GM10847 (cell line): ENCODE measurements around the gene LGALS8.
A peak's percentile ranks its signal among the peaks of the same experiment; 100 is the strongest.

Experiments
- POLR2A ChIP-seq: IDR thresholded peaks from 2 replicates; pipeline ENCODE4 v1.6.1; 2011; ENCODE audit not compliant: insufficient read length; ENCODE audit errors: extremely low read depth

Gene LGALS8

DNA sequence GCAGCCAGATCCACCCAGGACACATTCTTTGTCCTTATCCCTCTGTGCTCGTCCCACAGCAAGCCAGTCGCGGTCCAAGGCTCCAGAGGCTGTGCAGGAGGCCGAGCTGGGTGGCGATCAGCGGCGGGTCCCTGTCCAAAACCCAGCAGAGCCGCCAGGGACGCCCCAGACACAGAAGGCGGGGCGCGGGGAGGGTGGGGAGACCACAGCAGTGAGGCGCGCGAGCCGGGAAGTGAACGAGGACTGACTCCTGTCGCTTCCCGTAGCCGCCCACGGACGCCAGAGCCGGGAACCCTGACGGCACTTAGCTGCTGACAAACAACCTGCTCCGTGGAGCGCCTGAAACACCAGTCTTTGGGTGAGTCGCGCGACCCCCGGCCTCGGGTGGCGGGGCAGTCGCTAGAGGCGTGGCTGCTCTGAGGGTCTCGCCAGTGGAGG lies at the start of gene LGALS8:
Gene LGALS8 (plus strand): TSS at position 279 of the 438 bp plus-strand sequence. CDS start 2,089 bp downstream, outside the sequence.
- peak; percentile 13 for TF ChIP-seq POLR2A

- no peak for TF ChIP-seq POLR2A
Measured at GRCh38 chr1:236476019-236476418, 47.8 kb upstream of the LGALS8 start.

DNA sequence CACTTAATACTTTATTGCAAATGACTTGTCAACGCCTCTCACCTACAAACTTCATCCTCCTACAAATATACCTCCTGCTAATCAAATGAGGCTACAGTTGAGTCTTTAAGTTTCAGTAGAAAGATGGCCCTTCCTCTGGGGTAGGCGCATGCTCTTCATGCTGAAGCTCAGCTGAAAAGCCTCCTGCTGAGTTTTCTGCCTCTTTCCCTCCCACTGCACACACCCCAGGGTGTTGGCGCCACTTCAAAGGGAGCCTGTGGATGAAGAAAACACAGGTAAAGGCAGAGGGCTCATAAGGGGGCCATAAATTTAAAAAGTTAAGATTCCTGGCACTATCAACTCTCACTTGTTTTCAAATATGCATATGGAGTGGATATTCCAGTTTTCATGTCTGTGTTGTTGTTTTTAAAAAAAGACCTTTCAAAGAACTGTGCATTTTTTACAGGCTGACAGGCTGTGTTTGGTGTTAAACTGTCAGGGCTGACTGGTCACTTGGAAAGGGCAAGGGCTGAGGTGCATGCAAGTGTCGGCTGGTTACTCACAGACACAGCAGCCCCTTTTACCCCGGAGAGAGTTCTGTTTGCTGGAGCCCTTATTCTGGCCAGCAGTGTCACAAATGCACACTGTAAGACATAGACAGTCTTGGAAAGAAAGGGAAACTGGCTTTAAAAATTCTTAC lies 42.9 kb upstream of the LGALS8 start:
- TF ChIP-seq POLR2A = no peak

GRCh38 chr1:236484310-236484971 lies 39.3 kb upstream of the LGALS8 start:
- TF ChIP-seq POLR2A = no peak

DNA sequence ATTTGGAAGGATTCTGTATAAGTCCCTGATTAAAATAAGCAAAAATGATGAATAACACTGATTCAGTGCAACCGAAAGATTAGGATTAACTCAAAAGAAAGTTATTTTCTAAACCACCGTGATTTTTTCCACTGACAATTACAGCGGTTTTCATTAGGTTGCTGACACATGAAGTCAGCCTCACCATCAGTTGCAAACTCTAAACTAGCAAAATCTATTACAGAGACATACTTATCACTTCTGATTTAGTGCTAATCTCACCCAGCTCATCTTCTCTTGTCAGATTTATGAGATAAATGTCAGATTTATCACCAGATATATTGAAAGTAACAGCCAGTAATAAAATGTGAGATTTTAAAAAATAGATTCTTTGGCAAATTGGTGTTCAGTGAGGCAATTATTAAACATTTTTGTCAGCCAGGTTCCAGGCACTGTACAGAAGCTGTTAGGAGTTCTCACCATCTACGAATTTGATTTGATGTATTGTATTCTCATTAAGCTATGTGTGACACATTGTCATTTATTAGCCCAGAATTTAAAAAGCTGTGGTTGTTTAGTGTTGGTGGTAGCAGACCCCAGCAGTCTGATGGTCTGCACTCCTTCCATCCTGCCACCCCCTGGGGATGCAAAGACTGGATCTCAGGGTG lies 37.3 kb upstream of the LGALS8 start:
- no peak for TF ChIP-seq POLR2A

DNA sequence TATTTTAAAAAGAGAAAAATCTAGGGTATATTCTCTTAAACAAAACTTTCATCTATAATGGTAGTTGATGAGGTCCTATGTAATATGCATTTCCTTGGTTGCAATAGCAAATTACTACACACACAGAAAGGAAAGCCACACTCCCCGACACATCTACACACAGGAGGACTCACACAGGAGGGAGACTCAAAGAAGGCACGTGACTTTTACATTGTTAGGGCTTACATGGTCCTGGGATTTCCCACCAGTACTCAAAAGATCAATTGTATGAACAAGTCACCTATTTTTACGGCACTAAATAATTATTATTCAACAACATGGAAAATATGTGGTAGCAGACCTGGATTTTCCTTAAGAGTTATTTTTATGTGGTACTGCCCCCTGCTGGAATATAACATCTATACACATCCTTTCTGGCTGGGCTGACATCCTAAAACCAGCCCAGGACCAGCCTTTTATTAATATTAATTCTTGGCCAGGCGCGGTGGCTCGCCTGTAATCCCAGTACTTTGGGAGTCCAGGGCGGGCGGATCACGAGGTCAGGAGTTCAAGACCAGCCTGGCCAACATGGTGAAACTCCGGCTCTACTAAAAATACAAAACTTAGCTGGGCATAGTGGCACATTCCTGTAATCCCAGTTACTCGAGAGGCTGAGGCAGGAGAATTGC lies 33.9 kb upstream of the LGALS8 start:
- no peak for TF ChIP-seq POLR2A

DNA sequence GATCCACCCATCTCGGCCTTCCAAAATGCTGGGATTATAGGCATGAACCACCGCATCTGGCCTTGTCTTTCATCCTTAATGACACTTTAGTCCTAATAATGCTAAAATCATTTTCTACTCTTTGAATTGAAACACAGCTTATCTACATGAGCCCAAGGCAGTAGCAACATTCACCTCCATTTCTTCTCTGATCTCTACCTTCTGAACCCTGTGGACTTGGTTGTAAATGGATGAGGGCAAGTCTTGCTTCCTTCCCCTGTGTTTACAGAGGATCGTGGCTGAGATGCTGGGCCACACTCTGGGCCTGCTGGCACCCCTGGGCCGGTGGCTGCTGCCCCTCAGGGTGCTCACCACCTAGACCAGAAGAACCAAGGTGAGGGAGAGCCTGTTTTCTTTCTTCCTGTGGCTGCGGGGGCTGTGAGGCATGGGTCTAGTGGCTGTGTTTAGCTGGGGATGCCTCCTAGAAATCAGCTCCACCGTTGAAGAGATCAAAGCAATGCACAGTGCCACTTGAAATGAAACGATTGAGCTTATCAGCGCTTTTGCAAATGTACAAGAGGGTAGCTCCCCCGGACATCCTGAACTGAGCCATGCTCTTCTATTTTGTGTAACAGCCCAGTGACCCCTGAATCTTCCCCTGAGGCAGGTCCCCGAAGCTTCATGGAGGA lies 32.2 kb upstream of the LGALS8 start:
- no peak for TF ChIP-seq POLR2A

DNA sequence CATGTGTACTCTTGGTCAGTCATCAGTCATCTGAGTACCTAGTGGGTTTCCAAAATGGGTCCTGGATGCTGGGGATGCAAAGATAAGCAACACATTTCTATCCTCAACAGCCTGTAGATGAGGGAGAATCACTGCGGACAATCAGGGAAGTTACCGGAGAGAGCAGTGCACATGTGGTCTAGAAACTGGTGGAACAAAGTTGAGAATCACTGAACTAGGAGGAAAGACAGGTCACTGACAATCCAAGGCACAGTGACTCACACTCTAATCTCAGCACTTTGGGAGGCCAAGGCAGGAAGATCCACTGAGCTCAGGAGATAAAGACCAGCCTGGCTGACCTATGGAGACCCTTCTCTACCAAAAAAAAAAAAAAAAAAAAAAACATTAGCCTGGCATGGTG lies 31.4 kb upstream of the LGALS8 start:
- no peak for TF ChIP-seq POLR2A

- TF ChIP-seq POLR2A = no peak
Measured at GRCh38 chr1:236494082-236494481, 29.7 kb upstream of the LGALS8 start.

GRCh38 chr1:236494586-236495466 lies 29.0 kb upstream of the LGALS8 start:
- no peak for TF ChIP-seq POLR2A

DNA sequence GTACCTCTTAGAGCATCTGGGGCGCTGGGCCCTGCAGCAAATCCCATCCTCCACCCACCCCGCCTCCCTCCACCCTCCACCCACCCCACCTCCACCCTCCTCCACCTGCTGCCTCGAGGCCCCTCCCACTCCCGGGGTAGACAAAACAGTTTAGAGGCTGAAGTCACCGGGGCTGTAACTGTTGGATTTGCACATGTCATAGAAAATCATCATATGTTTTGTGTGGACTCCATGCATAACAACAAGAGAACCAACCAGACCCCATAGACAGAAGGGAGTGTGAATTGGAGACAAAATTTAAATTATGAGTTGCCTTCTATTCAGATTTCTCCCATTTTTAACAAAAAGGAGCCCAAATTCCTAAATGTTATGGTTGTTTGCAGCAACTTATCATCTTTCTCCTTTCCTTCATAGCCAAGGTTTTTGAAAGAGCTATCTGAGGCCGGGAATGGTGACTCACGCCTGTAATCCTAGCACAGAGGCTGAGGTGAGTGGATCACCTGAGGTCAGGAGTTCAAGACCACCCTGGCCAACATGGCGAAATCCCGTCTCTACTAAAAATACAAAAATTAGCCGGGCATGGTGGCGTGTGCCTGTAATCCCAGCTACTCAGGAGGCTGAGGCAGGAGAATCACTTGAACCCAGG lies 28.2 kb upstream of the LGALS8 start:
- no peak for TF ChIP-seq POLR2A

- no peak for TF ChIP-seq POLR2A
Measured at GRCh38 chr1:236497908-236498307, 25.9 kb upstream of the LGALS8 start.

- no peak for TF ChIP-seq POLR2A
Measured at GRCh38 chr1:236501093-236501492, 22.7 kb upstream of the LGALS8 start.

GRCh38 chr1:236502579-236502971 lies 21.2 kb upstream of the LGALS8 start:
- TF ChIP-seq POLR2A = no peak
